ENCODE results near the gene TRDMT1. TPM values are rescaled to one million over a fixed set of nuclear protein-coding genes. Genes with fewer than 3 reads are reported as not detected.

TRDMT1 gene
- total RNA-seq, 1 experiment from 2014 or later = 20.2 TPM

GRCh38 chr10:17214971-17215781 is 13.7 kb upstream of the TRDMT1 start:
- Histone ChIP-seq H3K4me2 (ENCODE audit: insufficient read depth, insufficient read length, low read length) (no peak overlapping the region), H3K27ac (ENCODE audit: insufficient read length, low read depth, low read length) (peak overlapping the region; percentile 77), H3K23me2 (ENCODE audit: insufficient read length, low read depth, low read length, poor library complexity, severe bottlenecking) (no peaks in the 10 kb centered on the region), H4K5ac (ENCODE audit: insufficient read length, low read depth, low read length) (no peak overlapping the region), H3T11ph (ENCODE audit: low read length) (no peak overlapping the region), H2BK20ac (ENCODE audit: low read depth, low read length, poor library complexity, severe bottlenecking) (no peak overlapping the region), H3K79me2 (ENCODE audit: insufficient read depth, low read length) (no peaks in the 10 kb centered on the region), H3K4me1 (ENCODE audit: insufficient read depth, low read length) (peaks cover 7% of the 10 kb centered on the region; the same call in 1 of the 2 replicates), H2BK120ac (ENCODE audit: low read depth, low read length, poor library complexity, severe bottlenecking) (peak overlapping the region; percentile 55), H3K79me1 (ENCODE audit: insufficient read depth, low read depth, low read length, poor library complexity, severe bottlenecking) (no peaks in the 10 kb centered on the region), H2BK15ac (ENCODE audit: low read depth, low read length) (no peak overlapping the region), H3K18ac (ENCODE audit: insufficient read length, low read depth, low read length) (peak overlapping the region; percentile 96), H3K9me3 (ENCODE audit: control insufficient read depth, low read depth, low read length) (no peaks in the 10 kb centered on the region), H3K56ac (ENCODE audit: insufficient read length, low read depth, low read length) (no peak overlapping the region), H2AFZ (ENCODE audit: low read length) (peak overlapping the region; percentile 74), H4K91ac (ENCODE audit: insufficient read length, low read depth, low read length) (no peak overlapping the region), H3K23ac (ENCODE audit: insufficient read length, low read depth, low read length) (no peak overlapping the region), H3K9ac (ENCODE audit: extremely low read depth, insufficient read length, low read length) (no peak overlapping the region), H2BK5ac (ENCODE audit: insufficient read length, low read length) (no peak overlapping the region), H2AK5ac (ENCODE audit: insufficient read length, low read length) (no peak overlapping the region), H3K14ac (ENCODE audit: insufficient read depth, low read length) (peak overlapping the region; percentile 75; the same call in 1 of the 2 replicates), H2BK12ac (ENCODE audit: insufficient read length, low read depth, low read length) (peak overlapping the region; percentile 94), H3K4ac (ENCODE audit: low read depth, low read length) (no peak overlapping the region), H4K20me1 (ENCODE audit: control insufficient read depth, insufficient read depth, insufficient read length) (no peaks in the 10 kb centered on the region), H4K8ac (replicated peaks; ENCODE audit: insufficient read length, low read depth, low read length) (no peak overlapping the region), H3K27me3 (ENCODE audit: insufficient read depth, low read length) (no peaks in the 10 kb centered on the region)
- Mint-ChIP-seq H3K27me3 (ENCODE audit: low read depth) (no peaks in the 10 kb centered on the region), H3K27ac (peak overlapping the region in 2 of 3 experiments; percentile 0 to 12; a peak in 5 of 7 replicates), H3K4me1 (peaks cover 49 to 56% of the 10 kb centered on the region in 2 experiments), H3K4me3 (no peak overlapping the region), H3K9me3 (no peaks in the 10 kb centered on the region), H3K36me3 (ENCODE audit: insufficient read depth in 1 of 3, low read depth in 3 of 3) (no peaks in the 10 kb centered on the region; a peak in 1 of 7 replicates)
- TF ChIP-seq CTCF (conservative IDR thresholded peaks at IDR 0.05) = no peak
- no CpG with 5 or more reads among the region's 9 CpGs for whole genome bisulfite sequencing (ENCODE audit: extremely low coverage, insufficient read length, low lambda C conversion rate)
- DNase-seq = no peak

Data from H9 (cell line).